Activated naive CD4-positive, alpha-beta T cell treated with anti-CD3 and anti-CD28 coated beads, Interleukin-2, amount 50 U/mL, for 16 hours (primary cell): ENCODE measurements around the gene WFDC10A.
"Not testable (repeated sequence)": the region's sequence is repeated elsewhere in the genome, so short reads cannot be mapped to it uniquely, and the experiment has no call there.

ENCODE experiments used
- DNase-seq: peaks from one replicate; pipeline ENCODE4 v3.0.0-alpha.2; 2020

WFDC10A gene

DNA sequence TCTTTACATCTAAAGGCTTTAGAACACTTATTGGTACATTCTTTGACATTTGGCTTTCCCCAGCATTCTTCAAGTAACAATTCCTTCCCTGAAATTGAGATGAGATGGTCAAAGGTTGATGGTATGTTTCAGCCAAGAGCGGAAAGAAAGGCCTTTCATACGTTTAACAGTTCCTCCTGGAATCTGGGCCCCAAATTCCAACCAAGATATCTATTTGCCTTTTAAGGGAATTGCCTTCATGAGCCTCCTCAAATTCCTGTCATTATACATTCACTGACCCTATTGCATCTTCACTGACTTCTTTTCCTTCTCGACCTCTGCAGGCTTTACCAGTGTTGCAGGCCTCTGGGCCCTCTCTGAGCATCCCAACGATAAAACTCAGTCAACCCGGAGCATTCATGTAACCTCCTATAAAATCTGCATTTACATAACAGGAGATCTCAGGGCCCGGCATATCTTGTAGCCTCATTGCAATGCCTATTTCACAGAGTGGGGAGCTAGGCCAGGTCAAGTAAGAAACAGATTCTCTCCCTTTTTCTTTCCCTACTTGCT lies 19.8 kb downstream of the WFDC10A start:
- DNase-seq = no peak

DNA sequence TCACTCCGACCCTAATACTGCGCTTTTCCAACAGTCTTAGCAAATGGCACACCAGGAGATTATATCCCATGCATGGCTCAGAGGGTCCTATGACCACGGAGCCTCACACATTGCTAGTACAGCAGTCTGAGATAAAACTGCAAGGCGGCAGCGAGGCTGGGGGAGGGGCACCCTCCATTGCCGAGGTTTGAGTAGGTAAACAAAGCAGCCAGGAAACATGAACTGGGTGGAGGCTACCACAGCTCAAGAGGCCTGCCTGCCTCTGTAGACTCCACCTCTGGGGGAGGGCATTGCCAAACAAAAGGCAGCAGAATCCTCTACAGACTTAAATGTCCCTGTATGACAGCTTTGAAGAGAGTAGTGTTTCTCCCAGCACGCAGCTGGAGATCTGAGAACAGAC lies 22.2 kb downstream of the WFDC10A start:
- not testable (repeated sequence) for DNase-seq

DNA sequence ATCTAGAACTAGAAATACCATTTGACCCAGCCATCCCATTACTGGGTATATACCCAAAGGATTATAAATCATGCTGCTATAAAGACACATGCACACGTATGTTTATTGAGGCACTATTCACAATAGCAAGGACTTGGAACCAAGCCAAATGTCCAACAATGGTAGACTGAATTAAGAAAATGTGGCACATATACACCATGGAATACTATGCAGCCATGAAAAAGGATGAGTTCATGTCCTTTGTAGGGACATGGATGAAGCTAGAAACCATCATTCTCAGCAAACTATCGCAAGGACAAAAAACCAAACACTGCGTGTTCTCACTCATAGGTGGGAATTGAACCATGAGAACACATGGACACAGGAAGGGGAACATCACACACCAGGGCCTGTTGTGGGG lies 27.5 kb downstream of the WFDC10A start:
- not testable (repeated sequence) for DNase-seq

GRCh38 chr20:45670139-45670538 lies 40.6 kb downstream of the WFDC10A start, which contains the start of gene WFDC11:
Gene WFDC11, minus strand, starts transcription at chr20:45670239. Its CDS starts 19,639 bp downstream, at chr20:45650600.
- DNase-seq = no peak

DNA sequence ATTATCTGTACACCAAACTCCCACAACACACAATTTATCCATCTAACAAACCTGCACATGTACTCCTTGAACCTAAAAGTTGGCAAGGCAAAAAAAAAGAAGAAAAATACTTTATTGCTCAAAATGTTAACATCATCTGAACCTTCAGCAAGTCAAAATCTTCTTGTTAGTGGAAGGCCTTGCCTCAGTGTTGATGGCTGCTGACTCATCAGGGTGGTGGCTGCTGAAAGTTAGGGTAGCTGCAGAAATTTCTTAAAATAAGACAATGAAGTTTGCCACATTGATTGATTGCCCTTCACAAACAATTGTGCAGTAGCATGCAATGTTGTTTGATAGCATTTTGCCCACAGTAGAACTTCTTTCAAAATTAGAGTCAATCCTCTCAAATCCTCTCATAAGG lies 43.2 kb downstream of the WFDC10A start:
- no peak for DNase-seq

- no peak for DNase-seq
These were observed 50.1 kb downstream of the WFDC10A start for GRCh38 chr20:45679650-45680049.
